ENCODE results near the gene LARP4. TPM values are rescaled to one million over a fixed set of nuclear protein-coding genes. Genes with fewer than 3 reads are reported as not detected.
"Not testable (repeated sequence)": the region's sequence is repeated elsewhere in the genome, so short reads cannot be mapped to it uniquely, and the experiment has no call there.

Gene LARP4
- total RNA-seq, 6 donors from 2014 or later = 29.1 to 75.2 (median 45.4) TPM

DNA sequence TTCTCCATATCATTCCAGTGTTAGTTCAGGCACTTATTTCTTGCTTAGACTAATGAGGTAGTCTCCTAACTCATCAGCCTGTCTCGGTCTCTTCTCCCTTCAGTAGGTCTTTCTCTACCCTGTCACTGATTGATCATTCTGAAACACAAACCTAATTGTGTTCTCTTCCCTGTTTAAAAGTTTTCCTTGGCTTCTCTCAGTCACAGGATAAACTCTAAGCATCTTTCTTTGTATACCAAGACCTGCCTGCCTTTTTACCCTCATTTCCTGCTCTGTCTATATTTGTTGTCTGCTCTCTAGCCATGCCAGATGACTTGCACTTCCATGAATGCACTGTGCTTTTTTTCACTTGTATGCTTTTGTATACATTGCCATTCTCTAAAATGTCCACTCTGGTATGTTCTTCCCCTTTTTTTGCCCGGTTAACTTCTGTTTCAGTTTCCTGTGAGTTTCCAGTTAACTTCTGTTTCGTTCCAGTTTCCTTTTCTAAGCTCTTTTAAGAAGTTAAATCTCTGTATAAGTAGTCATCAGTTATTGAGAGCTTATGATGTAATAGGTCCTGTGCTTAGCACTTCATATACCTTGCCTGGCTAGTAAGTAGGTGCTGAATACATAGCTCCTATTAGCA lies 116.8 kb downstream of the LARP4 start:
- Histone ChIP-seq H3K36me3 (no peaks in the 10 kb centered on the region), H3K27me3 (no peaks in the 10 kb centered on the region), H3K9me3 (no peaks in the 10 kb centered on the region), H3K4me1 (peaks cover 35 to 74% (median 46%) of the 10 kb centered on the region in 4 donors), H3K4me3 (no peak overlapping the region), H3K27ac (peak overlapping the region; percentile 71 to 82 (median 74))
- no peak for DNase-seq
- WGBS, 2 donors = 11 to 20% methylated on average over 3 of the region's 3 CpGs
- peak; percentile 70 to 77 for ATAC-seq (ENCODE audit: low FRiP score in 2 of 2)
- TF ChIP-seq EP300 (IDR thresholded peaks at IDR 0.05) (no peak), POLR2AphosphoS5 (IDR thresholded peaks at IDR 0.05) (no peak), POLR2A (IDR thresholded peaks at IDR 0.05) (no peak)
- TF ChIP-seq, protein P1, sequence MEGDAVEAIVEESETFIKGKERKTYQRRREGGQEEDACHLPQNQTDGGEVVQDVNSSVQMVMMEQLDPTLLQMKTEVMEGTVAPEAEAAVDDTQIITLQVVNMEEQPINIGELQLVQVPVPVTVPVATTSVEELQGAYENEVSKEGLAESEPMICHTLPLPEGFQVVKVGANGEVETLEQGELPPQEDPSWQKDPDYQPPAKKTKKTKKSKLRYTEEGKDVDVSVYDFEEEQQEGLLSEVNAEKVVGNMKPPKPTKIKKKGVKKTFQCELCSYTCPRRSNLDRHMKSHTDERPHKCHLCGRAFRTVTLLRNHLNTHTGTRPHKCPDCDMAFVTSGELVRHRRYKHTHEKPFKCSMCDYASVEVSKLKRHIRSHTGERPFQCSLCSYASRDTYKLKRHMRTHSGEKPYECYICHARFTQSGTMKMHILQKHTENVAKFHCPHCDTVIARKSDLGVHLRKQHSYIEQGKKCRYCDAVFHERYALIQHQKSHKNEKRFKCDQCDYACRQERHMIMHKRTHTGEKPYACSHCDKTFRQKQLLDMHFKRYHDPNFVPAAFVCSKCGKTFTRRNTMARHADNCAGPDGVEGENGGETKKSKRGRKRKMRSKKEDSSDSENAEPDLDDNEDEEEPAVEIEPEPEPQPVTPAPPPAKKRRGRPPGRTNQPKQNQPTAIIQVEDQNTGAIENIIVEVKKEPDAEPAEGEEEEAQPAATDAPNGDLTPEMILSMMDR (IDR thresholded peaks at IDR 0.05) = no peak

DNA sequence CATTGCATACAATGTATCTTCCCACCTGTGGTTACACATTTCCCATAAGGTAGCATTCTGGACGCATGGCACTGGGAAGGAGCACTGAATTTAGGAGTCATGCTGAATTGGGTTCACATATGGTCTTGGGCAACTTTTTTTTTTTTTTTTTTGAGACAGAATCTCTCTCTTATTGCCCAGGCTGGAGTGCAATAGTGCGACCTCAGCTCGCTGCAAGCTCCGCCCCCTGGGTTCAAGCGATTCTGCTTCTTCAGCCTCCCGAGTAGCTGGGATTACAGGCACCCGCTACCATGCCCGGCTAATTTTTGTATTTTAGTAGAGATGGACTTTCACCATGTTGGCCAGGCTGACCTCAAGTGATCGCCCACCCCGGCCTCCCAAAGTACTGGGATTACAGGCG lies 117.4 kb downstream of the LARP4 start:
- no peaks in the 10 kb centered on the region for H3K36me3 ChIP-seq
- H3K27me3 ChIP-seq = no peaks in the 10 kb centered on the region
- ATAC-seq (ENCODE audit: low FRiP score in 2 of 2) (no peak), DNase-seq (no peak)
- H3K4me1 ChIP-seq = peaks cover 35 to 74% (median 46%) of the 10 kb centered on the region in 4 donors
- 86 to 87% methylated on average over 11 of the region's 11 CpGs for WGBS, 2 donors
- H3K9me3 ChIP-seq = no peaks in the 10 kb centered on the region
- no peak overlapping the region for H3K4me3 ChIP-seq
- no peak for TF ChIP-seq POLR2A (IDR thresholded peaks at IDR 0.05)
- TF ChIP-seq, protein P1 (IDR thresholded peaks at IDR 0.05) = no peak
- TF ChIP-seq EP300 (IDR thresholded peaks at IDR 0.05) = no peak
- peak overlapping the region; percentile 71 to 82 (median 74) for H3K27ac ChIP-seq

DNA sequence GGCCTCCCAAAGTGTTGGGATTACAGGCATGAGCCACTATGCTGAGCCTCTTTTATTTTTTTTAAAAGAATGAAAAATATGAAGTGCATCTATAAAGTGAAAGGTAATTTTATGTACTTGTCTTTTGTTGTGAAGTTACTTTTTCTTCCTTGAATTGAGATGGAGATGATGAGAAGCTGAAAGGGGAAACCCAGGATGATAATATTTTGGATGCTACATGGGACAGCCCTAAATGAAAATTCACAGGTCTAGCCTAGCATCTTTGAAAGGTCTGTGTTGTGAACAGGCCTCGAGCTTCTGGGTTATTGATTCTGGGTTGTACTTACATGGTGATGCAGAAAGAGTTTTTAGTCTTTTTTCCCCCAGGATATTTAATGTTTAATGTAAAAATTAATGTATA lies 118.7 kb downstream of the LARP4 start:
- 79 to 88% methylated on average over 1 of the region's 1 CpG for WGBS, 2 donors
- DNase-seq (no peak), ATAC-seq (ENCODE audit: low FRiP score in 2 of 2) (no peak)
- peaks cover 28 to 64% (median 43%) of the 10 kb centered on the region in 4 donors for H3K4me1 ChIP-seq
- H3K36me3 ChIP-seq = no peaks in the 10 kb centered on the region
- H3K27ac ChIP-seq = peak overlapping the region in 1 of 4 donors; percentile 82
- no peaks in the 10 kb centered on the region for H3K27me3 ChIP-seq
- H3K4me3 ChIP-seq = no peak overlapping the region
- no peaks in the 10 kb centered on the region for H3K9me3 ChIP-seq
- TF ChIP-seq EP300 (IDR thresholded peaks at IDR 0.05) = no peak
- no peak for TF ChIP-seq POLR2A (IDR thresholded peaks at IDR 0.05)
- TF ChIP-seq POLR2AphosphoS5 (IDR thresholded peaks at IDR 0.05) = no peak
- TF ChIP-seq, protein P1 (IDR thresholded peaks at IDR 0.05) = no peak

DNA sequence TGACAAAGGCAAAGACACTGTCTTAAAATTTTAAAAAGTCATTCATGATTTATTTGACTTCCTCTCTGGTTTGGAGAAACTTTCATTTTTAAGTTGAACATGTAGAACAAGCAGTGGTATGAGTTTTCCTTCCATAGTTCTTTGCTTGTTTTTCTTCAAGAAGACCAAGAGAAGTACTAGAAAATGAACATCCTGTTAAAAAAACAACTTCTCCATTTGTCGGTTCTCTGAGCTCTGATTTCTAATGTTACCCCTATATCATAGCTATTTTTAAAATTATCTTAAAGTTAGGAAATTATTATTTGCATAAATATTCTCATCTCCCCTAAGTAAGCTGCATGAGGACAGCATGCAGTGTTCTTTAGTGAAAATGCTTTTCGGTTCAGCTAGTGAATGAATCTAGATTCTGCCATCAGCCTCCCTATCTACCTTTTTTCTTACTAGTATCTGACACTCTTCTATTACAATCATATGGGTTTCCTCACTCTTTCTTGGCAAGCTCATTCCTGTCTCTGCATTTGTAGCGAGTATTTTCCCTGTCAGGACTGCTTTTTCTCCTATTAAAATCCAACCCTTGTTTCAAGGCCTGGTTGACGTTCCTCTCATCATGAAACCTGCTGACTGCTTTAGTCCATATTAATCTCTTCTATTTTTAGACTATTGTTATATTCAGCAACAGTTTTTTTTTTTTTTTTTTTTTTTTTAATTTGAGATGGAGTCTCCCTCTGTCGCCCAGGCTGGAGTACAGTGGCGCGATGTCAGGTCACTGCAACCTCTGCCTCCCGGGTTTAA lies 119.9 kb downstream of the LARP4 start:
- Histone ChIP-seq H3K27ac (peak overlapping the region; percentile 45 to 58 (median 57)), H3K4me1 (peaks cover 18 to 54% (median 31%) of the 10 kb centered on the region in 4 donors), H3K9me3 (no peaks in the 10 kb centered on the region), H3K27me3 (no peaks in the 10 kb centered on the region), H3K36me3 (no peaks in the 10 kb centered on the region), H3K4me3 (no peak overlapping the region)
- TF ChIP-seq, protein P1 (IDR thresholded peaks at IDR 0.05) = no peak
- TF ChIP-seq POLR2AphosphoS5 (IDR thresholded peaks at IDR 0.05) (no peak), EP300 (IDR thresholded peaks at IDR 0.05) (no peak), POLR2A (IDR thresholded peaks at IDR 0.05) (no peak)
- DNase-seq (no peak), ATAC-seq (ENCODE audit: low FRiP score in 2 of 2) (no peak)
- whole genome bisulfite sequencing, 2 donors = 69 to 70% methylated on average over 7 to 8 of the region's 8 CpGs

DNA sequence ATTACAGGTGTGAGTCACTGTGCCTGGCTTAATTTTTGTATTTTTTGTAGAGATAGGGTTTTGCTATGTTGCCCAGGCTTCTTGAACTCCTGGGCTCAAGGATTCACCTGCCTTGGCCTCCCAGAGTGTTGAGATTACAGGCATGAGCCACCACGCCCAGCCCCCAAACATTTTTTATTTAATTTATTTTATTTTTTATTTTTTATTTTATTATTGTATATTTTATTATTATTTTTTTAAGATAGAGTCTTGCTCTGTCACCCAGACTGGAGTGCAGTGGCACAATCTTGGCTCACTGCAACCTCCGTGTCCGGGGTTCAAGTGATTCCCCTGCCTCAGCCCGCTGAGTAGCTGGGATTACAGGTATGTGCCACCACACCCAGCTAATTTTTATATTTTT lies 121.1 kb downstream of the LARP4 start:
- not testable (repeated sequence) for H3K4me3 ChIP-seq; DNase-seq; H3K9me3 ChIP-seq; H3K27me3 ChIP-seq; ATAC-seq (ENCODE audit: low FRiP score in 2 of 2); H3K36me3 ChIP-seq
- 95 to 96% methylated on average over 4 of the region's 4 CpGs for WGBS, 2 donors
- Histone ChIP-seq H3K4me1 (peaks cover 16 to 56% (median 30%) of the 10 kb centered on the region in 4 donors), H3K27ac (peak overlapping the region in 1 of 4 donors; percentile 14)

Measured in upper lobe of left lung (tissue), 6 donors.